A673 (cell line): ENCODE measurements around the gene CCDC160.

Source experiments
- EZH2 ChIP-seq: fragments of 200-600 bp; sonication (generic); IDR thresholded peaks from 2 replicates; pipeline ENCODE4 v1.6.1; 2017; ENCODE audit warnings: borderline replicate concordance, low read depth, mild to moderate bottlenecking, mixed read lengths, antibody characterized with exemption, low read length; ENCODE audit not compliant: poor library complexity, severe bottlenecking
- TF ChIP-seq, protein P1 (sequence below): fragments of 300-800, 200-600 bp; sonication (generic); conservative IDR thresholded peaks from 2 replicates; pipeline ENCODE4 v1.5.1; 2017; ENCODE audit warnings: low read depth, mild to moderate bottlenecking, antibody characterized with exemption, low read length, moderate library complexity, mixed read lengths

DNA sequence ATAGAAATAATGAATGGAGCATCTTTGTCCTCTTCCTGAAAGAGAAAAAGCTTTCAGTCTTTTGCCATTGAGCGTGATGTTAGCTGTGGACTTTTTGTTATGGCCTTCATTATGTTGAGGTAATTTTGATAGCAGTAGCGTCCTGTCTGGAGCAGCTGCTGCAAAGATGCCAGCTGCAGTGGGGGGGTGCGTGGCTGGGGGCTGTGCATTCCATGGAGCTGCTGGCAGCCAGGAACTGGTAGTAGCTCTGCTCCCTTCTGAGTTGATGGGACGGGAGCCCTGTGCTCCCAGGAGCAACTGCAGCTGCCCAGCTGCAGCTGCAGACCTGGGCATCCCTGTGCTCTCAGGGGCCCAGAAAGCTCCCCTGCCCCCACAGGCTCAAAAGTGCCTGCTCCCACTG, 50.4 kb downstream of the CCDC160 start:
- TF ChIP-seq, protein P1, sequence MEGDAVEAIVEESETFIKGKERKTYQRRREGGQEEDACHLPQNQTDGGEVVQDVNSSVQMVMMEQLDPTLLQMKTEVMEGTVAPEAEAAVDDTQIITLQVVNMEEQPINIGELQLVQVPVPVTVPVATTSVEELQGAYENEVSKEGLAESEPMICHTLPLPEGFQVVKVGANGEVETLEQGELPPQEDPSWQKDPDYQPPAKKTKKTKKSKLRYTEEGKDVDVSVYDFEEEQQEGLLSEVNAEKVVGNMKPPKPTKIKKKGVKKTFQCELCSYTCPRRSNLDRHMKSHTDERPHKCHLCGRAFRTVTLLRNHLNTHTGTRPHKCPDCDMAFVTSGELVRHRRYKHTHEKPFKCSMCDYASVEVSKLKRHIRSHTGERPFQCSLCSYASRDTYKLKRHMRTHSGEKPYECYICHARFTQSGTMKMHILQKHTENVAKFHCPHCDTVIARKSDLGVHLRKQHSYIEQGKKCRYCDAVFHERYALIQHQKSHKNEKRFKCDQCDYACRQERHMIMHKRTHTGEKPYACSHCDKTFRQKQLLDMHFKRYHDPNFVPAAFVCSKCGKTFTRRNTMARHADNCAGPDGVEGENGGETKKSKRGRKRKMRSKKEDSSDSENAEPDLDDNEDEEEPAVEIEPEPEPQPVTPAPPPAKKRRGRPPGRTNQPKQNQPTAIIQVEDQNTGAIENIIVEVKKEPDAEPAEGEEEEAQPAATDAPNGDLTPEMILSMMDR, result no peak
- no peak for TF ChIP-seq EZH2
